Right lobe of liver (tissue), 4 donors: ENCODE measurements around the gene SARNP.

Experiments used
- CTCF ChIP-seq, 4 donors: fragments of 200-600 bp in 3 of 4; fragments of 450-650 bp in 1 of 4; IDR thresholded peaks; one replicate each; pipeline versions ENCODE4 v1.5.1 to v1.8.0; 2016 to 2022; ENCODE audit warnings: antibody characterized with exemption in 4 of 4, mild to moderate bottlenecking in 2 of 4
- POLR2A ChIP-seq: fragments of 450-650 bp; IDR thresholded peaks from one replicate; pipeline ENCODE4 v1.6.1; 2017; ENCODE audit warnings: antibody characterized with exemption, mild to moderate bottlenecking
- donor health status: DM: no; HTN: no; CAD: no.
- donor health status: DM: no; HTN: no; CAD: no.
- donor health status: DM: no; HTN: yes; CAD: no.

DNA sequence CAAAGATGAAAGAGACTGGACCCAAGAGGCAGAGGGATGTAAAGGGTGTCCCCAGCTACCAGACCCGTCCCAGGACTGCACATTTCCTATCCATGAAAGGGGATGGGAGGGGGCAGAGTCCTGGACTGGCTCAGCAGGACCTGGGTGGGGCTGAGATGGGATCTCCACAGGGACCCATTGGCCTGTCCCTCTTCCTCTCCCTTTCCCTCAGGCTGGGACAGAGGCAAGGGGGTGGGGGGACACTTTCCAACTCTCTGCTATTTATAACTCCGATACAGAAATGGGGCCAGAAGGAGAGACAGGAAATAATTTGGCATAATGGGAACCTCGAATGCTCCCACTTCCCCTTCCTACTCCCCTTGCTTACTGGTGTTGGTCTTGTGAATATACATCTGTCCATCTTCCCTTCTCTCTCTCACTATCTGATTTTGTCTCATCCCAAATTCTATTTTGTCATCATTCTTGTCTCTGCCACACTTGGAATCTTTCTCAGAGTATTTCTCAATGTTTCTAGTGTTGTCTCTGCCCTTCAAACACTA, 108.8 kb downstream of the SARNP start:
- TF ChIP-seq CTCF (IDR thresholded peaks at IDR 0.05) (no peak), POLR2A (no peak)
